ENCODE results near the gene TEAD4.

The TEAD4 gene

GRCh38 chr12:2959192-2959504 is at the start of gene TEAD4:
TEAD4 (plus strand) TSS chr12:2959397.
- peaks cover 67 to 69% of the 10 kb centered on the region in 2 donors for H3K27me3 Mint-ChIP-seq
- DNase-seq (no peak), ATAC-seq (replicated peaks) (peak; percentile 49 to 55)
- H3K4me1 Mint-ChIP-seq: peaks cover 13 to 22% of the 10 kb centered on the region in 2 donors
- H3K4me3 Mint-ChIP-seq: peak within 1 kb of the TSS; percentile 73 to 85
- H3K27ac Mint-ChIP-seq: no peak within 1 kb of the TSS
- no peaks in the 10 kb centered on the region for H3K9me3 Mint-ChIP-seq
- H3K36me3 Mint-ChIP-seq: peaks cover 0 to 3% of the 10 kb centered on the region in 2 donors

- H3K9me3 Mint-ChIP-seq: no peaks in the 10 kb centered on the region
- no peak overlapping the region for H3K27ac Mint-ChIP-seq
- H3K4me1 Mint-ChIP-seq: no peaks in the 10 kb centered on the region
- no peaks in the 10 kb centered on the region for H3K27me3 Mint-ChIP-seq
- ATAC-seq (replicated peaks) (no peak), DNase-seq (no peak)
- no peak overlapping the region for H3K4me3 Mint-ChIP-seq
- peaks cover 2 to 15% of the 10 kb centered on the region in 2 donors for H3K36me3 Mint-ChIP-seq
Measured at GRCh38 chr12:2912216-2912575, 47.0 kb upstream of the TEAD4 start.

- Mint-ChIP-seq H3K27ac (no peak overlapping the region), H3K27me3 (no peaks in the 10 kb centered on the region), H3K36me3 (peaks cover 14 to 31% of the 10 kb centered on the region in 2 donors), H3K4me1 (no peaks in the 10 kb centered on the region), H3K9me3 (no peaks in the 10 kb centered on the region), H3K4me3 (no peak overlapping the region)
- DNase-seq: no peak
- no peak for ATAC-seq (replicated peaks)
Measured at GRCh38 chr12:2919249-2919648, 39.9 kb upstream of the TEAD4 start.

- DNase-seq (no peak), ATAC-seq (replicated peaks) (no peak)
- Mint-ChIP-seq H3K27me3 (no peaks in the 10 kb centered on the region), H3K9me3 (no peaks in the 10 kb centered on the region), H3K27ac (no peak overlapping the region), H3K4me3 (no peak overlapping the region), H3K36me3 (peaks cover 16 to 38% of the 10 kb centered on the region in 2 donors), H3K4me1 (no peaks in the 10 kb centered on the region)
Measured at GRCh38 chr12:2922329-2922728, 36.9 kb upstream of the TEAD4 start.

- Mint-ChIP-seq H3K36me3 (peaks cover 18 to 44% of the 10 kb centered on the region in 2 donors), H3K27ac (no peak overlapping the region), H3K9me3 (no peaks in the 10 kb centered on the region), H3K27me3 (no peaks in the 10 kb centered on the region), H3K4me1 (no peaks in the 10 kb centered on the region), H3K4me3 (no peak overlapping the region)
- no peak for ATAC-seq (replicated peaks)
- no peak for DNase-seq
Measured at GRCh38 chr12:2923057-2923456, 36.1 kb upstream of the TEAD4 start.

GRCh38 chr12:2924019-2924418 is 35.2 kb upstream of the TEAD4 start:
- Mint-ChIP-seq H3K4me3 (no peak overlapping the region), H3K36me3 (peaks cover 16 to 40% of the 10 kb centered on the region in 2 donors), H3K27me3 (no peaks in the 10 kb centered on the region), H3K4me1 (no peaks in the 10 kb centered on the region), H3K27ac (no peak overlapping the region), H3K9me3 (no peaks in the 10 kb centered on the region)
- DNase-seq: no peak
- no peak for ATAC-seq (replicated peaks)

GRCh38 chr12:2925322-2925995 is 33.7 kb upstream of the TEAD4 start:
- Mint-ChIP-seq H3K4me3 (no peak overlapping the region), H3K9me3 (no peaks in the 10 kb centered on the region), H3K4me1 (no peaks in the 10 kb centered on the region), H3K27me3 (no peaks in the 10 kb centered on the region), H3K36me3 (peaks cover 18 to 41% of the 10 kb centered on the region in 2 donors), H3K27ac (peak overlapping the region; percentile 7)
- DNase-seq (no peak), ATAC-seq (replicated peaks) (no peak)

GRCh38 chr12:2930865-2931264 is 28.3 kb upstream of the TEAD4 start:
- Mint-ChIP-seq H3K36me3 (peaks cover 20 to 35% of the 10 kb centered on the region in 2 donors), H3K4me3 (no peak overlapping the region), H3K9me3 (no peaks in the 10 kb centered on the region), H3K27me3 (no peaks in the 10 kb centered on the region), H3K27ac (no peak overlapping the region), H3K4me1 (no peaks in the 10 kb centered on the region)
- no peak for DNase-seq
- no peak for ATAC-seq (replicated peaks)

GRCh38 chr12:2933586-2933985 is 25.6 kb upstream of the TEAD4 start:
- Mint-ChIP-seq H3K27me3 (no peaks in the 10 kb centered on the region), H3K27ac (no peak overlapping the region), H3K9me3 (no peaks in the 10 kb centered on the region), H3K36me3 (peaks cover 19 to 29% of the 10 kb centered on the region in 2 donors), H3K4me3 (no peak overlapping the region), H3K4me1 (no peaks in the 10 kb centered on the region)
- ATAC-seq (replicated peaks): no peak
- DNase-seq: no peak

GRCh38 chr12:2934371-2934770 is 24.8 kb upstream of the TEAD4 start:
- Mint-ChIP-seq H3K36me3 (peaks cover 20 to 33% of the 10 kb centered on the region in 2 donors), H3K27ac (no peak overlapping the region), H3K4me3 (no peak overlapping the region), H3K27me3 (no peaks in the 10 kb centered on the region), H3K4me1 (no peaks in the 10 kb centered on the region), H3K9me3 (no peaks in the 10 kb centered on the region)
- DNase-seq (no peak), ATAC-seq (replicated peaks) (no peak)

GRCh38 chr12:2936301-2936700 is 22.9 kb upstream of the TEAD4 start:
- H3K27ac Mint-ChIP-seq: no peak overlapping the region
- H3K4me3 Mint-ChIP-seq: no peak overlapping the region
- no peaks in the 10 kb centered on the region for H3K27me3 Mint-ChIP-seq
- DNase-seq (no peak), ATAC-seq (replicated peaks) (no peak)
- H3K4me1 Mint-ChIP-seq: no peaks in the 10 kb centered on the region
- H3K36me3 Mint-ChIP-seq: peaks cover 14 to 32% of the 10 kb centered on the region in 2 donors
- H3K9me3 Mint-ChIP-seq: no peaks in the 10 kb centered on the region

GRCh38 chr12:2937500-2937899 is 21.7 kb upstream of the TEAD4 start:
- Mint-ChIP-seq H3K27me3 (no peaks in the 10 kb centered on the region), H3K9me3 (no peaks in the 10 kb centered on the region), H3K4me3 (no peak overlapping the region), H3K27ac (no peak overlapping the region), H3K4me1 (no peaks in the 10 kb centered on the region), H3K36me3 (peaks cover 14 to 30% of the 10 kb centered on the region in 2 donors)
- DNase-seq: no peak
- ATAC-seq (replicated peaks): no peak

- ATAC-seq (replicated peaks) (no peak), DNase-seq (no peak)
- peaks cover 13 to 30% of the 10 kb centered on the region in 2 donors for H3K36me3 Mint-ChIP-seq
- H3K4me1 Mint-ChIP-seq: no peaks in the 10 kb centered on the region
- H3K4me3 Mint-ChIP-seq: no peak overlapping the region
- H3K9me3 Mint-ChIP-seq: no peaks in the 10 kb centered on the region
- H3K27me3 Mint-ChIP-seq: no peaks in the 10 kb centered on the region
- H3K27ac Mint-ChIP-seq: no peak overlapping the region
Measured at GRCh38 chr12:2939191-2939590, 20.0 kb upstream of the TEAD4 start.

GRCh38 chr12:2940564-2940963 is 18.6 kb upstream of the TEAD4 start:
- peaks cover 0 to 7% of the 10 kb centered on the region in 2 donors for H3K27me3 Mint-ChIP-seq
- H3K4me3 Mint-ChIP-seq: no peak overlapping the region
- H3K4me1 Mint-ChIP-seq: peaks cover 3 to 7% of the 10 kb centered on the region in 2 donors
- no peak for ATAC-seq (replicated peaks)
- peaks cover 4 to 19% of the 10 kb centered on the region in 2 donors for H3K36me3 Mint-ChIP-seq
- H3K9me3 Mint-ChIP-seq: no peaks in the 10 kb centered on the region
- no peak overlapping the region for H3K27ac Mint-ChIP-seq
- no peak for DNase-seq

GRCh38 chr12:2941524-2941923 is 17.7 kb upstream of the TEAD4 start:
- Mint-ChIP-seq H3K4me3 (no peak overlapping the region), H3K9me3 (no peaks in the 10 kb centered on the region), H3K4me1 (peaks cover 3 to 7% of the 10 kb centered on the region in 2 donors), H3K27ac (no peak overlapping the region), H3K36me3 (peaks cover 4 to 19% of the 10 kb centered on the region in 2 donors), H3K27me3 (peaks cover 0 to 7% of the 10 kb centered on the region in 2 donors)
- DNase-seq (no peak), ATAC-seq (replicated peaks) (no peak)

All from stimulated activated naive B cell treated with anti-CD40 and anti-IgM and Interleukin-4, amounts not matched to agents 10 μg/mL and 1 μg/mL and 100 μg/mL, for 72 hours (primary cell).